NCI-H146 (cell line): ENCODE results near the gene NUMBL.
"Not testable (repeated sequence)": the region's sequence is repeated elsewhere in the genome, so short reads cannot be mapped to it uniquely, and the experiment has no call there.

ENCODE experiments used
- DNase-seq: peaks from one replicate; lab custom pipeline; 2025; lab: John Stamatoyannopoulos, UW

NUMBL gene

GRCh38 chr19:40690050-40690692 is at the start of gene NUMBL:
NUMBL (minus strand) TSS chr19:40690651; CDS start chr19:40690483, 168 bp downstream.
- DNase-seq: no peak

- no peak for DNase-seq
These were observed 48.8 kb upstream of the NUMBL start for GRCh38 chr19:40739030-40739839.

GRCh38 chr19:40737102-40737644 is 46.7 kb upstream of the NUMBL start:
- no peak for DNase-seq

DNA sequence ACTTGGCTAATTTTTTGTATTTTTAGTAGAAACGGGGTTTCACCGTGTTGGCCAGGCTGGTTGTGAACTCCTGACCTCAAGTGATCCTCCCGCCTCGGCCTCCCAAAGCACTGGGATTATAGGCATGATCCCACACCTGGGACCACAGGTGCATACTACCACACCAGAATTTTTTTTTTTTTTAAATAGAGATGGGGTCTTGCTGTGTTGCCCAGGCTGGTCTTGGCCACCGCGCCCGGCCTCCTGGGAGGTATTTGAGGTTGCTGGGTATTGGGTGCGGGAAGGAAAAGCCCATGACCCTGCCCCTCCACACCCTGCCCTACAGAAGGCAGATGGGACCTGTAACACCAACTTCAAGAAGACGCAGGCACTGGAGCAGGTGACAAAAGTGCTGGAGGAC is 46.2 kb upstream of the NUMBL start:
- no peak for DNase-seq

DNA sequence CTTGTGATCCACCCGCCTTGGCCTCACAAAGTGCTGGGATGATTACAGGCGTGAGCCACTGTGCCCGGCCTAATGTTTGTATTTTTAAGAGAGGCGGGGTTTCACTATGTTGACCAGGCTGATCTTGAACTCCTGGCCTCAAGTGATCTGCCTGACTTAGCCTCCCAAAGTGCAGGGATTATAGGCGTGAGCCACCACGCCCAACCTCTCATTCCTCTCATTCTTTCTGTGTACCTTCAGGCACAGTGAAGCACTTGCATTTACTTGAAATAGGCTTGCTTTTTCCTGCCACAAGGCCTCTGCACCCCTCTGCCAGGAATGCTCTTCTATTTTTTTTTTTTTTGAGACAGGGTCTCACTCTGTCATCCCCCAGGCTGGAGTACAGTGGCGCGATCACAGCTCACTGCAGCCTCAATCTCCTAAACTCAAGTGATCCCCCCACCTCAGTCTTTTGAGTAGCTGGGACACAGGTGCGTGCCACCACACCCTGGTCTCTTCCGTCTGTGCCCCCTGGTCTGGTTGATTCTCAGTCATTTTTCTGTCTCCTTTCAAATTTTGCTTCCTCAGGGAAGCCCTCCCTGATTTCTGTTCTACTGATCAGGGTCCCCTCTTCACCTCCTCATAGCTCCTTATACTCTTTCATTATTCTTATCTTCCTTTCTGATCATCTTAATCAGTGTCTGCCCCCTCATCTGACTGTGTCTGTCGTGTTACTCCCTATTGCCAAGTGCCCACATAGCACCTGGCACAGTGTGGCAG is 44.7 kb upstream of the NUMBL start:
- DNase-seq: no peak

- DNase-seq: no peak
These were observed 42.7 kb upstream of the NUMBL start for GRCh38 chr19:40733149-40733548.

DNA sequence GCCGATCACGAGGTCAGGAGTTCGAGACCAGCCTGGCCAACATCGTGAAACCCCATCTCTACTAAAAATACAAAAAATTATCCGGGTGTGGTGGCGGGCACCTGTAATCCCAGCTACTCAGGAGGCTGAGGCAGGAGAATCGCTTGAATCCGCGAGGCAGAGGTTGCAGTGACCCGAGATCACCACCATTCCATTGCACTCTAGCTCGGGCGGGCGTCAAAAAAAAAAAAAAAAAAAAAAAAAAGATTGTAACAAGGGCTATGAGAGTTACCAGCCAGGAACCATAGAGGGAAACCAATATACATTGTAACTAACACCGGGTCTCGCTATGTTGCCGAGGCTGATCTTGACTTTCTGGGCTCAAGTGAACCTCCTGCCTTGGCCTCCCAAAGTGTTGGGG is 41.9 kb upstream of the NUMBL start:
- not testable (repeated sequence) for DNase-seq

- not testable (repeated sequence) for DNase-seq
These were observed 39.6 kb upstream of the NUMBL start for GRCh38 chr19:40730065-40730464.

DNA sequence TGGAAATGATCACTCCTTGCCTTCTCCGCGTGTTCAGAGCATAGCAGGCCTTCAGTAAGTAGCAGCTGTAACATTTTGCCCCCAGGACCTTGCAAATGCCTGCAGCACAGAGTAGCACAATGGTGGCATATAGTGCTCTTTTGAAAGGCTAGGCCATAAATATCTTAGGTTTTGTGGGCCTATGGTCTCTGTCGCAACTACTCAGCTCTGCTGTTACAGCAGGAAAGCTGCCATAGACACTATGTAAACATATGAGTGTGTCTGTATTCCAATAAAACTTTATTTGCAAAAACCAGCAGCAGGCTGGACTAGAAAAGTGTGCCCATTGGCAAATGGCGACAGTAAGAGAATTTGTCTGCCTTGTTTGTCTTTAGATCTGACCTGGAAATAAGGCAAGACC is 35.8 kb upstream of the NUMBL start:
- DNase-seq: no peak

GRCh38 chr19:40724855-40725254 is 34.4 kb upstream of the NUMBL start:
- DNase-seq: no peak

GRCh38 chr19:40724315-40724714 is 33.9 kb upstream of the NUMBL start:
- no peak for DNase-seq

- DNase-seq: no peak
These were observed 33.3 kb upstream of the NUMBL start for GRCh38 chr19:40723661-40724254.

DNA sequence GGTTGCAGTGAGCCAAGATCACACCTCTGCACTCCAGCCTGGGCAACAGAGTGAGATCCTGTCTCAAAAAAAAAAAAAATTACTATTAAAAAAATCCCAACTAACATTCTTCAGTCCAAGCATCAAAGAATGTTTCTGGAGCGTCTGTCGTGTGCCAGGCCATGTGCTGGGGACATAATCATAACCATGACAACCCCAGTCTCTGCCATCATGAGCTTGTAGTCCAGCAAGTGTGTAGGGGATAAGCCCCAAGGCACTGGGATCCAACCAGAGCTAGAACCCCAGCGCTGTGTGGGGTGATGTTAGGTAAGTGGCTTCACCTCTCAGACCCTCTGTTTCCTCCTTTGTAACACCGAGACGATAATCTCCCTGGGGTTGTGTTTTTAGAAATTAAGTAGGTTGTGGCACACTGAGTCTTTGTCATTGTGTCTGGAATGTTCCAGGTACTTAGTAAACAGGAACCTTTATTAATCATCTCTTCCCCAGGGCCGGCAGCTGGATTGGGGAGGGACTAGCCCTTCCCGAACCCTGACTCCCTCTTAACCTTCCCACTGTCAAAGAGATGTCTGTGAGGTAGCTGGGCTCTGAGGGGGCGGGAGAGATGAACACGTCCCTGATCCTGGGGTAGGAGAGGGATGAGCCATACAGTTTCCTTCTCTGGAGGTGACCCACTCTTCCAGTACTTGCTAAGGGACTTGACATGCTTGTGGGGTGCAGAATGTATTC is 31.6 kb upstream of the NUMBL start:
- DNase-seq: no peak

DNA sequence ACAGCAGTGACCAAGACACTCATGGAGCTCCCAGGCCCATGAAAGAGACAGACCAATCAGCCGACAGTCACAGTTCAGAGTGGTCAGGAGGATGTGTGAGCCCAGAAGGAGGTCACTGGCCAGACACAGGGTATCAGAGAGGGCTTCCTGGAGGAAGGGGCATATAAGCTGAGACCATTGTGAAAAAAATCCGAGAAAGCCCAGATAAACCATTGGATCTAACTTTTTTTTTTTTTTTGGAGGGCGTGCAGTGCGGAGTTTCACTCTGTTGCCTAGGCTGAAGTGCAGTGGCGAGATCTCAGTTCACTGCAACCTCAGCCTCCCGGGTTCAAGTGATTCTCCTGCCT is 30.7 kb upstream of the NUMBL start:
- DNase-seq: no peak

DNA sequence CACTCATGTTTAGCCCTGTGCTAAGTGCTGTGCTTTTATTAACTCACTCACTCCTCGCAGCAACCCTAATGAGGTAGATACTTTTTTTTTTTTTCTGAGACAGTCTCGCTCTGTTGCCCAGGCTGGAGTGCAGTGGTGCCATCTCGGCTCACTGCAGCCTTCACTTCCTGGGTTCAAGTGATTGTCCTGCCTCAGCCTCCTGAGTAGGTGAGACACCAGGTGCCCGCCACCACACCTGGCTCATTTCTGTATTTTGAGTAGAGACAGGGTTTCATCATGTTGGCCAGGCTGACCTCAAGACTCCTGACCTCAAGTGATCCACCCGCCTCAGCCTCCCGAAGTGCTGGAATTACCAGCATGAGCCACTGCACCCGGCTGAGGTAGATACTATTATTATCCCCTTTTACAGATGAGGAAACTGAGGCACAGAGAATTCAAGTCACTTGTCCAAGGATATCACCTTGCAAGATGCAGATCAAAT is 29.0 kb upstream of the NUMBL start:
- DNase-seq: no peak

DNA sequence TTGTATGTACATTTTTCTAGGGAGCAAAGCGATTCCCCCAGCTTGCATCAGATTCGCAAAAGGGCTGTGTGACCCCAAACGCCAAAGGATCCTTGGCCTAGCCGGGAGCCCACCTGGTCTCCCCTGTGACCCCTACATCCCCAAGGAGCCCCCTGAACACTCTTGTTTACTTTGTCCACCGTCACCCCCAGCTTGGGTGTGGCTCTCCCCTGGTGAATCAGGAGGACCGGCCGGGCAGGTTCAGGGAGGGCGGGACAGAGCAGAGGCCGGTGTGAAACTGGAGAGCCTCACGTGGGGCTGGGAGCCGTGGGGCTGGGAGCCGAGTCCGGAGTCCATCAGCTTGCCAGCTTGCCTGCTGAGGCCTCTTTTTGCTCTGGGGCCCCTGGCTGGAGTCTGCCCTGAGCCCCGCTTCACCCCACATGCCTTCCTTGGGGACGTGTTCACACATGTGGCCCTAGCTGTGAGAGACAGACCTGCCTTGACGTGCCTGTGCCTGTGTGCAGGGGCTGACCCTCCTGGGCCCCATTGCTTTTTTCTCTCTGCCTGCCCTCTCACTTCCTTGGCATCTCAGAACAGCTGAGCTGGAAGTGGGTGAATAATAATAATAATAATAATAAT is 28.4 kb upstream of the NUMBL start:
- DNase-seq: no peak

- no peak for DNase-seq
These were observed 27.7 kb upstream of the NUMBL start for GRCh38 chr19:40717880-40718773.

DNA sequence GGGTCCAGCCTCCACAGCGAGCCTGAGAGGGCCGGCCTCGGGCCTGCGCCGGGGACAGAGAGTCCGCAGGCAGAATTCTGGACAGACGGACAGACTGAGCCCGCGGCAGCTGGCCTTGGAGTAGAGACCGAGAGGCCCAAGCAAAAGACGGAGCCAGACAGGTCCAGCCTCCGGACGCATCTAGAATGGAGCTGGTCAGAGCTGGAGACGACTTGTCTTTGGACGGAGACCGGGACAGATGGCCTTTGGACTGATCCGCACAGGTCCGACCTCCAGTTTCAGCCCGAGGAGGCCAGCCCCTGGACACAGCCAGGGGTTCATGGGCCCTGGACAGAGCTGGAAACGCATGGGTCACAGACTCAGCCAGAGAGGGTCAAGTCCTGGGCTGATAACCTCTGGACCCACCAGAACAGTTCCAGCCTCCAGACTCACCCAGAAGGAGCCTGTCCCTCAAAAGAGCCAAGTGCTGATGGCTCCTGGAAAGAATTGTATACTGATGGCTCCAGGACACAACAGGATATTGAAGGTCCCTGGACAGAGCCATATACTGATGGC is 27.0 kb upstream of the NUMBL start:
- no peak for DNase-seq

DNA sequence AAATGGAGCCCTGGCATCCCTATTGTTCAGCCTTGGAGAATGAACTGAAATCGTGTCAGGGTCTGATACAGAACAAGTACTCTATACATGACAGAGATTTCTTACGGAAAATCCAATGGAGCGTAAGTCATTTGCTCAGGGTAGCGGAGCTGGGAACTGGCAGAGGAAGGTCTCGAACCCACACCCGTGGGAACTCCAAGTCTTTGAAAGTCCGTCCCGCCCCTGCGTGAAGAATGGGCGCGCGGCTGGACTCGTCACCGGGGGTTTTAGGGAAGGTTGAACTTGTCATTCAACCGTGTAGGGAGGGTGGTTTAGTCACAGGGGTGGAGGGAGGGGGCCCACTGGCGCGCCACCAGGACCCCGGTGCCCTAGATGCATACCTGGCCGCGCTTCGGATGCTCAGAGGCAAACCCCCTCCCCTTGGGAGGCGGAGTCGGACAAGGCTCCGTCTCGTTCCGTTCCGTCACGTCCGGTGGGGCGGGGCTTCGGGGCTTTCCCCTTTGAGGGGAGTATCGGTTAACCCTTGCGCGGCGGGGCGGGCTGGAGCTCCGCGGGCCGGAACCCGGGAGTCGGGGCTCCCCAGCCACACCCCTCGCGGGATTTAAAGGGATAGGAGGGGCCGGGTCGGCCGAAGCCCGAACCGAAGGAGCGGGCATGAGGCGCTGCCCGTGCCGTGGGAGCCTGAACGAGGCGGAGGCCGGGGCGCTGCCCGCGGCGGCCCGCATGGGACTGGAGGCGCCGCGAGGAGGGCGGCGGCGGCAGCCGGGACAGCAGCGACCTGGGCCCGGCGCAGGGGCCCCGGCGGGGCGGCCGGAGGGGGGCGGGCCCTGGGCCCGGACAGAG is 26.3 kb upstream of the NUMBL start, which contains the start of the genes COQ8B and ITPKC:
COQ8B (minus strand) TSS at position 405 of the 843 bp plus-strand sequence. CDS start 2,254 bp downstream, outside the sequence.
ITPKC (plus strand) TSS at position 631 of the 843 bp plus-strand sequence; CDS start at position 655, 24 bp downstream.
- DNase-seq: peak; percentile 99
